Raji (cell line): ENCODE results near the gene DPP6.

Experiments used
- POLR2A ChIP-seq: IDR thresholded peaks from 2 replicates; pipeline ENCODE4 v1.6.1; 2011; ENCODE audit warnings: low read depth, low read length, control low read depth; ENCODE audit not compliant: insufficient read depth

DPP6 gene

DNA sequence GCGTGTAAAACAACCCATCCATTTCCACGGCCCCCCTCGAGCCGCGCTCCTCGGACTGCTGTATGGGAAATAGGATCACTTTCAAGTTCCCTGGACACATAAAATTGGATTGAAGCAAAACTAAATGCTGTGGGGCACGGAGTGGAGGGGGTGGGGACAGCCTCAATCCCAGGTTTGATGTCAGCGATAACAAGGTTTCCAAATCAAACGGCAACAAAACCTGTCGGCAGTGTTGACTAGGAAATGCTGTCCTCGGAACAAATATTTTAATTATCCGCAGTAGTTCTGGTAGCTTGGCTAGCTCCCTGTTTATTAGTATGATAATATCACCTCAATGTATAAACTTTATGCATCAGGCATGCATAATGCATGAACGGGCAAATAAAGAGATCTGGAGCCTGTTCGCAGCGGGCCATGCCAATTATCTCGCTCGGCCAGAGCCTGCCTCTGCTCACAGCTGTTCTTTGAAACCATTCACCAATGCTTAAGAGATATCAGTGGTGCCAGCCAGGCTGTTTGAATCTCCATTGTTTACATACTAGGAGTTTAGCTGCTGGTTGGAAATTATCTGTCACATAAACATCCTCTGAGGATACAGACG lies 789.6 kb downstream of the DPP6 start:
- TF ChIP-seq POLR2A = no peak

DNA sequence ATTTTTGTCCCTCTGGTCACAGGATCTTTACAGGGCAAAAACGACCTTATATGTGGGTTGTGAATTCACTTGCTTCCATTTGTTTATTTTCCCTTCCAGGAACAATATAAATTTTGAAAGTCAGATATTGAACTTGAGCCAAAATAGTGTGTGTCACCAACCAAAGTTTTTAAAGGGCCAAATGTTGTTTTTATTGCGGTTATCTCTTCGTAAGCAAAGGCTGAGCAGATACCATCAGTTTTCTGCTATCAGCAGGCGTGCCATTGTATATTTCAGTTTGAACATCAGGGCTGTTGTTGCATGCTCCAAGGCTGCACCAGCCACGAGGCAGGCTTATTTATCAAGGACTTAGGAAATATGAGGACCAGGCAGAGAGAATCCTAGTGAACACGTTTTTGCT lies 790.4 kb downstream of the DPP6 start:
- no peak for TF ChIP-seq POLR2A

DNA sequence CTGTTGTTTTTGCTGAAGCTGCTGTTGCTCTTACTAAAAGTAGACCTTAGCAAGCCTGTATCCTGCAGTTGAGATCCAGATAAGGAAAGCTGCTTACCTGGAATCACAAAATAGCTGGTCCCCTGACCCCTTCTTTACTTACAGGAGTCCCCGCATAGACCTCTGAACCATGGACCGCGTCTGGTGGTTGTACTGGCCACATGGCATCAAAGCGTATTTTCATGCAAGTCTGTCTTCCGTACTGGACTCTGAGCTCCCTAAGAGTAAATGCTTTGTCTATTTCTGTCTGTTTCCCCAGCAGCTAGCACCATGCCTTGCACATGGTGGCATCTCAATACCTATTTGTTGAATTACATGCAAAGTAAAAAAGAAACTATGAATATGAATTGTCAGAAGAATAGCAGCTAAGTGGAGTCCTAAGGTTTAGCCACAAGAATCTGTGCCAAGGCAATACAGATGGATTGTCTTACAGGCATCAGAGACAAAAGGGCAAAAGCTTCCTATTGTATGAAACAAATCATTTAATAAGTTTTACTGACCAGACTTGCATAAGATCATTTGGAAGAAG lies 791.6 kb downstream of the DPP6 start:
- no peak for TF ChIP-seq POLR2A

DNA sequence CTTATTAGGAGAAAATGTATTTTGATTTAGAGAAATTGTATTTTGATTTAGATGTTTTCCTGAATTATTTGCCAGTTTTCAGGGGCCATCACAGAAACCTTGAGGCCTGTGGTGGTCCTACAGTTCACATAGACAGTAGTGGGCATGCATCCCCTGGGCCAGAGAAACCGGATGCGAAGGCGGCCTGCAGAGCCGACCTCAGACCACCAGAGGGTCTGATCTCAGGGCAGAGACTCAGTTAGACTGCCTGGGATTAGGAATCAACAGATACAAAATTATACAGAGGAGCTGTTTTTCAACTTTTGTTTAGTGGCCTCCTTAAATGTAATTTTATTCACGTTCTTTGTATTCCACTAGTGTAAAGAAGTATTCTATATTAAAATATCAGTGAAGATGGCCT lies 792.3 kb downstream of the DPP6 start:
- no peak for TF ChIP-seq POLR2A

DNA sequence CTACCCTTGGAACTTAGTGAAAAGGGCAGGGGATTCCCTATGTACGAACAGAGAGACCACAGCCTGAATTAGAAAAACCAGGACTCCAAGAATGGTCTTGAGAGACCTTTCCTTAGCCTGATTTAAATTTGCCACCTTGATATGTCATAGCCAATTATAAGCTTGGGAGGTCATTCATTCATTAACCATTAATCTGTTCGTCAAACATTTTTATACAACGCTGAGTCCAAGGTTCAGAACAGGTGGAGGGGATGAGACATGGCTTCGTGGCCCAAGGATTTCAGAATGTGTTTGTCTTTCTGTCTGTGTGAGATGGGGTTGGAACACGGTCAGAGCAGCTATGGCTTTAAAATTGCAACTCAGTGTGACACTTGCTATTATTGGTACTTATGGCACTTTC lies 792.8 kb downstream of the DPP6 start:
- TF ChIP-seq POLR2A = no peak

DNA sequence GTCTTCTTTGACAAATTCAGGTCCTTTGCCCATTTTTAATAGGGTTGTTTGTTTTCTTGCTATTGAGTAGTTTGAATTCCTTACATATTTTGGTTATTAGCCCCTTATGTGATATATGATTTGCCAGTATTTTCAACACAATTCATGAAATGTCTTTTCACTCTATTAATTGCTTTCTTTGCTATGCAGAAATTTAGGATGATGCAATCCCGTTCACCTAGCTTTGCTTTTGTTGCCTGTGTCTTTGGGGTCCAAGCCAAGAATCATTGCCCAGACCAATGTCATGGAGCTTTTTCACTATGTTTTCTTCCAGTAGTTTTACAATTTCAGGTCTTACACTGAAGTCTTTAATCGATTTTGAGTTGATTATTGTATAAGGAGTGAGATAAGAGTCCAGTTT lies 796.3 kb downstream of the DPP6 start:
- TF ChIP-seq POLR2A = no peak

DNA sequence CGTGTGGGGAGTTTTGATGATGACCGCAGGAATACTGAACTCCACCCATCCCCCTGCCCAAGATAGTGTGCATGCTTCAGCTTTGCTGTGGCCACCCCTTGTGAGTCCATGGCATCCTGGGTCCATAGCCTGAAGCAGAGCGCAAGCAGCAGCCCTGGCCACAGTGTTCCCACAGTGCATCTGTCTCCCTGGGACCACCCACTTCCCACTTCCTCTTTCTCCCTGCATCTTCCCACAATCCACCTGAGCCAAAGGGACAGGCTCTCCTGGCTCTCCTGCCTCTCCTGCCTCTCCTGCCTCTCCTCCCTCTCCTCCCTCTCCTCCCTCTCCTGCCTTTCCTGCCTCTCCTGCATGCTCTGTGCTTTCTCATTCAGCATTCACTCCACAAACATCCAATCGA lies 800.0 kb downstream of the DPP6 start:
- no peak for TF ChIP-seq POLR2A

DNA sequence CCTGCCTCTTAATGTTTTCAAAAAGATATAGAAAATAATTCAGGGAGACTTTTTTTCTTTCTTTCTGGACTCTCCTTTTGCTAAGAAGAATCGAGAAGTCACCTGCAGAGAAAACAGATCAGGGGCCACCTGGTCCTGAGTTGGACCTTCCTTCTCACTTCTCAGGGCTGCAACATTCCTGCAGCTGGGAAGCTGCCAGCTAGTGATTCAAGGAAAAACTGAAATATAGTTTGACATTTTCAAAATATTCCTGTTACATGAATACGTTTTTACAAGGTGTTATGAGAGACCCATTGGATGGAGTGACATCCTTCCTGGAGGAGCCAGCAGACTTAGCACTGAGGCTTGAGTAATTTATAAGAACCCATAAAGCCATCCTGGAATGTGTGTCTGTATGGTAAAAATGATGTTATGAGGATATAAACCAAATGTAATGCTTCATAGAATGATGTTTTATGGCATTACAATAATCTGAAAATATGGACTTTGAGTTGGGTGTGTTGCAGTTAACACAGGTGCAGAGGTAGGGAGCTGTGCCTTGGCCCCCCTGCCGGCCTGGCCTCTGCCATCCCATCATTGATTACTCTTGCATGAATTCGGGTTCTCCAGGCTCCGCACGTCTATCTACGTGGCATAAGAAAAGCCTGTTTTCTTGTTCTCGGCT lies 801.0 kb downstream of the DPP6 start:
- TF ChIP-seq POLR2A = no peak

DNA sequence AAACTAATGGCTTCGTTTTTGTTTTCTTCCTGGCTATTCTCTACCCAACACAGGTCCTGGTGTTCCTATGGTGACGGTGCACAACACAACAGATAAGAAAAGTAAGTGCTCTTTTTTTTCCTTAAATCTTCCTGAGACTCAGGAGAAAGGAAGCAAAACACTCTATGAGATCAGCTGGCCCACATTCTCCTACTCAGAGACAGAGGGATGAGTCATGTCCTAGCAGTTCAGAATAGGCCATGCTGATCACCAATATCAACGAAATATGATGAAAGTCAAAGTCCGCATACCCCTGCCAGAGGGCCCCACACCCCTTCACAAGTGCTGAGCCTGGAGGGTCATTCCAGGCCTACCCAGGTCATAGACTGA lies 801.5 kb downstream of the DPP6 start:
- no peak for TF ChIP-seq POLR2A

DNA sequence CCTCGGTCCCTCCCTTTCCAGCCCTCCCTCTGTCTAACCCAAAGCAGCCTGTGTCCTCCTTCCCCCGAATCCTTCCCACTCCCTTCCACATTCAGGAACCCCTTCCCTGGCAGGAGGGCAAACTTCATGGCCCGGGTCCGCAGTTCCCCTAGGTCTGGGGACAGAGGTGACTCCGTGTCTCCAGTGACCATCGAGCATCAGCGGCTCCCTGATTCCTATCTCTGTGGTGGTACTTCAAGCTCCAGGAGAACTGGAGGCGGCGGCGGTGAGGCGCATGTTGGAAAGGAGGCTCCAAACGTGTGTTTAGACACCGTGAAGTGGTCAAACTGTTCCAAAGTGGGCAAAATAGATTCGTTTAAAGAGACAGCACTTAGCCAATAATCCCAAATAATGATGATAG lies 802.6 kb downstream of the DPP6 start:
- no peak for TF ChIP-seq POLR2A

DNA sequence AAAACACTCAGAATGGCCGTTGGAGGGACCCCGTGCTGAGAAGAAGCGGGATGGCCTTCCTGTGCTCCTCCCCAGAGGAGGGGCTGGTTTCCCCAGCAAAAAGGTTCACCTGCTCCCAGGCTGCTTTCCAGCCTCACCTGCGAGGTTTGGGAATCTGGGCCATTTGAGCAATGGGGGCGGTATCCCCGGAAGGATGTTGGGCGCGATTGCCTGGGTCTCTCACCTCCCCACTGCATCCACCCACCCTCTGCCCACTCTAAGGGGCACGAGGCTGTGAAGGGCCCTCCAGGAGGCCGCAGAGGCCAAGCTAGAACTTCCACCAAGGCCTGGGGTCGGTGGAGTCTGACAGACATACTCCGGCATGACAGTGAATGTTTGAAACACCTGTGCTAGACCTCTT lies 803.2 kb downstream of the DPP6 start:
- TF ChIP-seq POLR2A = no peak

DNA sequence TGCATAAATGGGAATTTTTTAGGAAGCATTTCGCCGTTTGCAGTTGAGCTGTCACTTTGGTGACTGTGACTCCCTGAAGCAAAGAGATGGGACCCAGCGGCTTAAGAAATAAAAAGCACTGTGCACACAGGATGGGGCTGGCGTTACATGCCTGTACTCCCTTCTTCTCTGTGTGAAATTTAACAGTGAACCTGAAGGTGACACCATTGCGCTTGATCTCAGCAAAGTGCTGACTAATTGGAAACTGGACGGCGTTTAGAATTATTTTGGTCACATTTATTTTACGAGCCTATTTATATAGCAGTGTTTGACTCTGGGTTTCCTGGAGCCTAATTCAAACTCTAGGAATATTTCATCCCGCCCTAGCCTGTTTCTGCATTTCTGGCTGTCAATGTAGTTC lies 804.5 kb downstream of the DPP6 start:
- no peak for TF ChIP-seq POLR2A

DNA sequence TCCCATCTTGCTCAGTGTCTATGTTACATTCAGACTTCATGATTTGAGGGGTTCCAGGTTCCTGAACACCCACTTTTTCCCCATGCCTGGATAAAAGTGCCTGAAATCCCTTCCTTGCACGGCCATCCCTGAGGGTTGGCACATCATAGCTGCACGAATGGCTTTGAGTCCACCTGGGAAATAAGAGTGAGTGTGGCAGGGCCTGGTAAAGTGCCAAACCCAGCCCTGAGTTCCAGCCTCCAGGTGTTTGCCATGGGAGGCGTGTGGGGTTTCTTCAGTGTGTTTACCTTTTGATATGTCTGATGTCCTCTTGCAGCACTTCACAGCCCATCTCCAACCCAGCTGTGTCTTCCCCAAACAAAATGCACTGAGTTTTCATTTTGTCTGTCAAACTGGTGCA lies 805.0 kb downstream of the DPP6 start:
- TF ChIP-seq POLR2A = no peak

DNA sequence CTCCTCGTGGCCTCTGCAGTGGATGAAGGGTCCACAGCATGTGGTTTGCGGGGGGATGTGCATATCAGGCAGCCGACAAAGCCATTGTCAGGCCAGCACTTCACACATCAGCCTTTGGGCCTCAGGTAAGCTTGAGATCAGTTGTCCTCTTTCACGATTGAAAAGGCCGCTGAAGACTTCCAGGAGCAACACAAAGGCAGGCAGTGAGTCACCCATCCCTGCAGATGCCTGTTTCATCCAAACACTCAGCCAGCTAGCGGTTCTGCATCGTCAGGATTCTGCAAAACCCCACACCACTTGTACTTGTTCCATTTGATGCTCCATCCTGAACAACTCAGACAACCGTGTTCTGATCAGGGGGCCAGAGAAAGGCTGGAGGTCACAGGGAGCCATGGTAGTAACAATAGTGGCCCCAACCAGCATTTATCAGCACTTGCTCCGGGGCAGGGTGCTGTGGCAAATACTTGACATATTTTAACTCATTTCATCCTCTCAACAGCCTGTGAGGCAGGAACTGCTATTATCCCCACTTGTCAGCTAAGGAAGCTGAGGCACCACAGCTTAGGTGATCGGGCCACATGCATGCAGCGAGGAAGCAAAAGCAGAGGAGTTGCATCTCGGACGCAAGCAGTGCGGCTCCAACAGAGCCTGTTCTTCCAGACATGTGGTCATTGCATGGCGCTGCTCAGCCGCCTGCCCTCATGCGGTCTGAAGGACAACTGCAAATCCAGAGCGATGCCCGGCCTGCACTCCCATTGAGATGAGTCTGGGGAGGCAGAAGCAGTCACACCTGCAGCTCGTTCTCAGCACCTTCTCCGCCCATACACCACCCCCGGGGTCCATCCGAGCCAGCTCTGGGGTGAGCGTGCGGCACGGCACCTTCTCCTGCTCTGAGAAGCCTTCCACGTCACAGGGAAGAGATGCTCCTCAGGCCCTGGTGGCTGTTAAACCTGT lies 805.8 kb downstream of the DPP6 start:
- no peak for TF ChIP-seq POLR2A

DNA sequence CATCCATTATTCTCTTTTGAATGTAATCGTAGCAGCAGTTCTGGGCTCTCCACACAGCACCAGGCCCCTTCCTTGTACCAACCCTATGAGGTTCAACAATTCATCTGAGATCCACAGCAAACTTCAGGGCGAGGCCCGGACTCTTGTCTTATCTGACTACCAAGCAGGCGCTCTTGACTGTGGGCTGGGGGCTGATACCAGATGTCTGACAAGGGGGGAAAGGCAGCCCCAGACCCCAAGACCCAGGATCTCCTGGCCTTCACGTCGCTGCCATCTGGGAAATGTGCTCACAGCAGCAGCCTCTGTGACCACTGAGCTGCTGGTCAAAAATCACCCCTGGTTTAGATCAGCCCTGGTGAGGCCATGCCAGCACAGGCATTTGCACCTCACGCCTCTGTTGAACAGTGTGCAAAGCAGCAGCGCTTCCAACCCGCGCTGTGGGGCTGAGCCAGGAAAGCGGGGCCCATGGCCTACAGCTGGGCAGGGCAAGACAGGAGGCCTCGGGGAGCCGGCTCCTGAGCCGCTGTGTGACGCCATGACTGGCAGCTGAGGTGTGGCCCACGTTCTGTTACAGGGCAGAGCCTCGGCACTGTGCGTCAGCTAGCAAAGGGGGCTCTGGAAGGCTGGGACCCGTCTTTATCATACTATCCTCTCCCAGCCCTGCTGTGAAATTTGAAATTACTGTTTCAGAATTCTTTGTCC lies 806.8 kb downstream of the DPP6 start:
- TF ChIP-seq POLR2A = no peak

DNA sequence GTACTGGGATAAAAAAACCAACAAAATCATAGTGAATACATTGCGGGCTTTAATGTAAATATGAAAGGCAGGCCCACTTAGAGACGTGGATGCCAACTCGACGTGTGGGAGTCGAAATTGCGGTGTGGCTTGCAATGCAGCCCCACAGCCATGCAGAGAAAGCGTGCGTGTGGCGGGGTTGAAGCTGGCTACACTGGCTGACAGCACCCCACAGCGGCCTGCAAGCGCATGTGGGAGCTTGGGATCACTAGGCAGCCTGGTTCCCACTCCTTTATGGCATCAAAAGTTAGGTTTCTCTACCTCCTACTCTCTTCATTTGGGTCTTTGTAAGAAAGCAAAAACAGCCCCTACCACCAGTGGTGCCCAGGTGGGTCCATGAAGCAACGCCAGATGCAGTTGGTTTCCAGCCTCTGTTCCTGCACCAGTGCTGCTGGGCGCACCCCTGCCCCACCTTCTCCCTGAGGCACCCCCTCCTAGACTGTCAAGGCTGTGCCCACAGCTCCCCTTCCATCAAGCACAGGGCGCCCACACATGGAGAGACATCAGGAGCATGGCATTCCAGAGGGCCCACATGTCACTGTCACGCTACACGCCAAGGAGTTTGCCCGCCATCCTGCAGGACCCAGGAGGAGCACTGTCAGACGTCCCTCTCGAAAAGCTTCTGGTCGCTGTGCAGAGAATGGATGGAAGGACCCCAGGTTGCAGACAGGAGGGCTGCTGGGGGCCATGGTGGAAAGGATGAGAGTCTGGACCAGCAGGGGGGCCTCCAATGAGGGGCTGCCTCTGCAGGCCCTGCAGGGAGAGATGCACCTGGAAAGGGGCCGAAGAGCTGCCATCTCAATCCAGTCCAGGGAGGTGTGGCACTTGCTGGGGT lies 807.8 kb downstream of the DPP6 start:
- no peak for TF ChIP-seq POLR2A
